Activated CD4-positive, alpha-beta T cell treated with anti-CD3 and anti-CD28 coated beads, Interleukin-2, Interleukin-6, amounts not matched to agents 100 ng/mL and 50 ng/mL, durations not matched to agents 16 hours and 8 hours (primary cell): ENCODE results near the gene GALNTL6.

Experiments
- DNase-seq: peaks from one replicate; pipeline ENCODE4 v3.0.0-alpha.2; 2020

GALNTL6 gene

GRCh38 chr4:172009446-172010230 lies 196.4 kb downstream of the GALNTL6 start:
- DNase-seq = no peak

GRCh38 chr4:172011196-172011595 lies 198.0 kb downstream of the GALNTL6 start:
- no peak for DNase-seq

- no peak for DNase-seq
These were observed 205.2 kb downstream of the GALNTL6 start for GRCh38 chr4:172018358-172018757.

GRCh38 chr4:172035562-172035961 lies 222.4 kb downstream of the GALNTL6 start:
- DNase-seq = no peak

- no peak for DNase-seq
These were observed 227.6 kb downstream of the GALNTL6 start for GRCh38 chr4:172040766-172041165.

GRCh38 chr4:172042714-172043114 lies 229.5 kb downstream of the GALNTL6 start:
- no peak for DNase-seq

GRCh38 chr4:172045981-172046380 lies 232.8 kb downstream of the GALNTL6 start:
- DNase-seq = no peak

GRCh38 chr4:172048666-172049065 lies 235.5 kb downstream of the GALNTL6 start:
- no peak for DNase-seq

GRCh38 chr4:172050911-172051310 lies 237.7 kb downstream of the GALNTL6 start:
- DNase-seq = no peak

- no peak for DNase-seq
These were observed 241.8 kb downstream of the GALNTL6 start for GRCh38 chr4:172055046-172055445.

GRCh38 chr4:172055498-172055897 lies 242.3 kb downstream of the GALNTL6 start:
- DNase-seq = no peak

- no peak for DNase-seq
These were observed 248.0 kb downstream of the GALNTL6 start for GRCh38 chr4:172061204-172061603.

GRCh38 chr4:172068506-172068905 lies 255.3 kb downstream of the GALNTL6 start:
- no peak for DNase-seq

- no peak for DNase-seq
These were observed 260.4 kb downstream of the GALNTL6 start for GRCh38 chr4:172073590-172073989.

- DNase-seq = no peak
These were observed 270.1 kb downstream of the GALNTL6 start for GRCh38 chr4:172083272-172083671.

- DNase-seq = no peak
These were observed 275.4 kb downstream of the GALNTL6 start for GRCh38 chr4:172088556-172088955.

GRCh38 chr4:172095161-172095560 lies 282.0 kb downstream of the GALNTL6 start:
- no peak for DNase-seq

- no peak for DNase-seq
These were observed 283.6 kb downstream of the GALNTL6 start for GRCh38 chr4:172096786-172097185.

GRCh38 chr4:172099376-172099775 lies 286.2 kb downstream of the GALNTL6 start:
- no peak for DNase-seq

- DNase-seq = no peak
These were observed 290.3 kb downstream of the GALNTL6 start for GRCh38 chr4:172103456-172103855.

- DNase-seq = no peak
These were observed 291.3 kb downstream of the GALNTL6 start for GRCh38 chr4:172104539-172104938.

- DNase-seq = no peak
These were observed 292.7 kb downstream of the GALNTL6 start for GRCh38 chr4:172105918-172106317.

- DNase-seq = no peak
These were observed 296.3 kb downstream of the GALNTL6 start for GRCh38 chr4:172109466-172109865.

GRCh38 chr4:172124656-172125308 lies 311.6 kb downstream of the GALNTL6 start:
- no peak for DNase-seq

GRCh38 chr4:172125443-172125842 lies 312.2 kb downstream of the GALNTL6 start:
- no peak for DNase-seq
